BE2C (cell line): ENCODE results near the gene LILRB3.
"Not testable (repeated sequence)": the region's sequence is repeated elsewhere in the genome, so short reads cannot be mapped to it uniquely, and the experiment has no call there.

Experiments used
- DNase-seq: peaks from one replicate; pipeline ENCODE4 v3.0.0-alpha.2; 2020
- H3K27me3 ChIP-seq: fragments of 250-450 bp; sonication (Bioruptor Pico); 2 replicates; pipeline ENCODE4 v1.5.1; 2020; ENCODE audit warnings: mild to moderate bottlenecking
- H3K36me3 ChIP-seq: fragments of 250-450 bp; sonication (Bioruptor Pico); 2 replicates; pipeline ENCODE4 v1.5.1; 2020; ENCODE audit warnings: mild to moderate bottlenecking
- H3K4me1 ChIP-seq: fragments of 250-450 bp; sonication (Bioruptor Pico); 2 replicates; pipeline ENCODE4 v1.5.1; 2020
- H3K4me3 ChIP-seq: 2 replicates; pipeline ENCODE4 v1.5.1; 2011; ENCODE audit warnings: low read depth, low read length
- H3K9me3 ChIP-seq: fragments of 250-450 bp; sonication (Bioruptor Pico); 2 replicates; pipeline ENCODE4 v1.5.1; 2020
- CTCF ChIP-seq: IDR thresholded peaks from 2 replicates; pipeline ENCODE4 v1.5.1; 2012; ENCODE audit warnings: mild to moderate bottlenecking, low read depth, low read length

The LILRB3 gene

GRCh38 chr19:54230031-54230430 is 7.2 kb upstream of the LILRB3 start:
- Histone ChIP-seq H3K27me3 (peaks cover 63% of the 10 kb centered on the region), H3K9me3 (no peaks in the 10 kb centered on the region; the same call in 1 of the 2 replicates)
- TF ChIP-seq CTCF = no peak

GRCh38 chr19:54229146-54229545 is 6.3 kb upstream of the LILRB3 start:
- H3K27me3 ChIP-seq = peaks cover 60% of the 10 kb centered on the region
- no peaks in the 10 kb centered on the region; the same call in 1 of the 2 replicates for H3K9me3 ChIP-seq
- H3K4me1 ChIP-seq = peaks cover 3% of the 10 kb centered on the region; the same call in 1 of the 2 replicates
- H3K36me3 ChIP-seq = no peaks in the 10 kb centered on the region
- no peak overlapping the region for H3K4me3 ChIP-seq
- no peak for TF ChIP-seq CTCF
- DNase-seq = no peak

More at GRCh38 chr19:54230031-54230430, 7.2 kb upstream of the LILRB3 start:
- no peaks in the 10 kb centered on the region for H3K36me3 ChIP-seq
- no peak for DNase-seq
- no peak overlapping the region for H3K4me3 ChIP-seq
- peaks cover 3% of the 10 kb centered on the region; the same call in 1 of the 2 replicates for H3K4me1 ChIP-seq

- H3K9me3 ChIP-seq, H3K4me3 ChIP-seq, DNase-seq, H3K4me1 ChIP-seq, H3K36me3 ChIP-seq: not testable (repeated sequence)
- peaks cover 70% of the 10 kb centered on the region for H3K27me3 ChIP-seq
Measured at GRCh38 chr19:54224619-54225018, 1.8 kb upstream of the LILRB3 start.

- H3K27me3 ChIP-seq = peaks cover 65% of the 10 kb centered on the region
- H3K4me1 ChIP-seq, H3K4me3 ChIP-seq, DNase-seq, H3K36me3 ChIP-seq, H3K9me3 ChIP-seq: not testable (repeated sequence)
Measured at GRCh38 chr19:54223937-54224281, 1.1 kb upstream of the LILRB3 start.

- H3K9me3 ChIP-seq, DNase-seq, H3K4me3 ChIP-seq, H3K4me1 ChIP-seq: not testable (repeated sequence)
- H3K36me3 ChIP-seq = peaks cover 11% of the 10 kb centered on the region
- H3K27me3 ChIP-seq = peaks cover 62% of the 10 kb centered on the region
Measured at GRCh38 chr19:54223277-54223936, 600 bp upstream of the LILRB3 start.

GRCh38 chr19:54221947-54222346 is 860 bp downstream of the LILRB3 start:
- not testable (repeated sequence) for H3K9me3 ChIP-seq, H3K4me1 ChIP-seq, DNase-seq, H3K4me3 ChIP-seq
- Histone ChIP-seq H3K36me3 (peaks cover 13% of the 10 kb centered on the region), H3K27me3 (peaks cover 49% of the 10 kb centered on the region)

GRCh38 chr19:54219702-54220101 is 3.1 kb downstream of the LILRB3 start:
- H3K27me3 ChIP-seq = peaks cover 32% of the 10 kb centered on the region
- H3K4me3 ChIP-seq, DNase-seq, H3K4me1 ChIP-seq, H3K9me3 ChIP-seq: not testable (repeated sequence)
- peaks cover 23% of the 10 kb centered on the region for H3K36me3 ChIP-seq

- H3K4me1 ChIP-seq = no peaks in the 10 kb centered on the region
- DNase-seq = no peak
- no peaks in the 10 kb centered on the region for H3K9me3 ChIP-seq
- TF ChIP-seq CTCF = no peak
- H3K27me3 ChIP-seq = peaks cover 28% of the 10 kb centered on the region
- H3K36me3 ChIP-seq = peaks cover 23% of the 10 kb centered on the region
- no peak overlapping the region for H3K4me3 ChIP-seq
Measured at GRCh38 chr19:54218960-54219661, 3.7 kb downstream of the LILRB3 start.
